ENCODE results near the gene IMMP2L.

IMMP2L gene

DNA sequence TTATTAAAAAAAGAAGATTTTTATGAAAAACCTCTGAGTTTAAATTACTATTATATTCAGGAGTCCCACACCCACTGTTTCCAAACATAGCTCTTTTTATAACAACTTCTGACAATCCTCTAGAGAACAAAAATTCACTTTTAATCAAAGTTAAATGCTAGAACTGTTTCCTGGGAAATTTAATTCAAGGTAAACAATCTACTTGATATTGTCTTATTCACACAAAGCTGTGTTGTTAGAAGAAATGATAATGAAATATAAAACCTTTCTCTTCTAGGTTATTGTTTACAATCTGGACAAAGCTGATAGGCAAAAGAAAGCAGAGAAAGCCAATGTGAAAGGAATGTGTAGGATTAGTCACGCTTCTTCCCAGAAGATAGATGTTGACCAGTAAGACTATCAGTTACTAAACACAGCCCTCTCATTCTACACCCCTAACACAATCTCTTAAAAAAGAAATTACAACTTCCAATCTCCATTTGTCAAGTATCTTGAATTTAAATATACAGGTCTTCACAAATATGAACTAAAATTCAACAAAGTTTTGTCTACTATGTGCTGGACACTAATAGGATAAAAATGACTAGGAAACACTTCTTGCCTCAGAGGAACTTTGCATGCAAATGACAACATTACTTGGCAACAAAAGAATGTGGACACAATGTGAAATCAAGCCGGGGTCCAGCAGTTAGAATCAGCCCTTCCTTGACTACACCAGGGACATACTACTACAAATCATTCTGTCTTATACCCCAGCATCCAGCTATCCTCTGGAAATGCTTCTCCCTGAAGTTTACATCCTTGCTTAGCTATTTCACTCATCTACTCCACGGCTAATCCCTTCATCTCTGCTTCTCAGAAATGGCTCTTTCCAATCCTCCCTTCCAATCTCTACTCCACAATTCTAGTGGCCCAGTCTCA, 123.7 kb downstream of the IMMP2L start:
- Mint-ChIP-seq H3K4me1 (peaks cover 2 to 5% of the 10 kb centered on the region in 2 donors), H3K4me3 (no peak overlapping the region), H3K36me3 (peaks cover 22 to 35% of the 10 kb centered on the region in 2 donors), H3K27me3 (no peaks in the 10 kb centered on the region), H3K27ac (no peak overlapping the region), H3K9me3 (peaks cover 8 to 12% of the 10 kb centered on the region in 2 donors)
- no peak for ATAC-seq (replicated peaks)
- no peak for DNase-seq

DNA sequence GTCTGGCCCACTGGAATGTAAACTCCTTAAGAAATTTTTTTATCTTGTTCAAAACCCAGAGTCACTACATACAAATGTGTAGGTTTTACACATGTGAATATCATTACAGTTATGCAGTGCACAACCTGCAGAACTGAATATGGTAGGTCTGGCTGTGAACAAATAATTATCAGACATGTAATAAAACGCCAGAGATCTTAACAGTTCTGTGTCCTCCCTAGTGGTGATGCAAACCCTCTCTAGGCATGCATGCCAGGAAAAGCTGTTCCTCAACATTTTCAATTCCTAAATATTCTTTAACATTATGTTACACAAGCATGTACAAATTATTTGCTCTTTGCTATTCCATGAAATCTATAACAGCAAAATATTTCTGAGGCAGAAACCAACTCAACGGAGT, 124.6 kb downstream of the IMMP2L start:
- H3K36me3 Mint-ChIP-seq = peaks cover 31 to 44% of the 10 kb centered on the region in 2 donors
- H3K4me3 Mint-ChIP-seq = no peak overlapping the region
- no peaks in the 10 kb centered on the region for H3K27me3 Mint-ChIP-seq
- DNase-seq (no peak), ATAC-seq (replicated peaks) (no peak)
- peaks cover 2 to 5% of the 10 kb centered on the region in 2 donors for H3K4me1 Mint-ChIP-seq
- H3K9me3 Mint-ChIP-seq = peaks cover 16 to 19% of the 10 kb centered on the region in 2 donors
- no peak overlapping the region for H3K27ac Mint-ChIP-seq

DNA sequence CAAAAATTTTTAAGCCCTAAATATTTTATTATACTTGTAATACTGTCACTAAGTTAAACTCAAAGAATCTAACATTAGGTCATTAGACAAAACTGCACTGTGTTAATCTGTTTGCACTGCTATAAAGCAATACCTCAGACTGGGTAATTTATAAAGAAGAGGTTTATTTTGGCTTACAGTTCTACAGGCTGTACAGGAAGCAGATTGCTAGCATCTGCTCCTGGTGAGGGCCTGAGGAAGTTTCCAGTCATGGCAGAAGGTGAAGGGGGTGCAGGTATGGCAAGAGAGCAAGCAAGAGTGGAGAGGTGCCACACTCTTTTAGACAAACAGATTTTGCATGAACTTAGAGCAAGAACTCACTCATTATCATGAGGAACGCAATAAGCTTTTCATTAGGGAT, 125.7 kb downstream of the IMMP2L start:
- no peak overlapping the region for H3K4me3 Mint-ChIP-seq
- ATAC-seq (replicated peaks) (no peak), DNase-seq (no peak)
- H3K9me3 Mint-ChIP-seq = peaks cover 16 to 19% of the 10 kb centered on the region in 2 donors
- no peaks in the 10 kb centered on the region for H3K27me3 Mint-ChIP-seq
- peaks cover 36 to 53% of the 10 kb centered on the region in 2 donors for H3K36me3 Mint-ChIP-seq
- no peak overlapping the region for H3K27ac Mint-ChIP-seq
- H3K4me1 Mint-ChIP-seq = peaks cover 2 to 5% of the 10 kb centered on the region in 2 donors

DNA sequence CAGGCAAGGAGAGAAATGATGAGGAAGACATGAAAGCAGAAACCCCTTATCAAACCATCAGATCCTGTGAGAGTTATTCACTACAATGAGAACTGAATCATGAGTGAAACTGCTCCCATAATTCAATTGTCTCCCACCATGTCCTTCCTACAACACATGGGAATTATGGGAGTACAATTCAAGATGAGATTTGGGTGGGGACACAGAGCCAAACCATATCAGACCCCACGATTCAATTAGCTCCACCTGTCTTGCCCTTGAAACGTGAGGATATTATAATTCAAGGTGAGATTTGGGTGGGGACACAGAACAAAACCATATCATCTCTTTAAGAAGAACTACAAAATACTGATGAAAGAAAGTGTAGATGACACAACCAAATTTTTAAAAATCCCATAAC, 128.9 kb downstream of the IMMP2L start:
- no peak overlapping the region for H3K27ac Mint-ChIP-seq
- no peaks in the 10 kb centered on the region for H3K27me3 Mint-ChIP-seq
- DNase-seq (no peak), ATAC-seq (replicated peaks) (no peak)
- H3K36me3 Mint-ChIP-seq = peaks cover 32 to 37% of the 10 kb centered on the region in 2 donors
- peaks cover 12 to 16% of the 10 kb centered on the region in 2 donors for H3K9me3 Mint-ChIP-seq
- H3K4me1 Mint-ChIP-seq = no peaks in the 10 kb centered on the region
- no peak overlapping the region for H3K4me3 Mint-ChIP-seq

DNA sequence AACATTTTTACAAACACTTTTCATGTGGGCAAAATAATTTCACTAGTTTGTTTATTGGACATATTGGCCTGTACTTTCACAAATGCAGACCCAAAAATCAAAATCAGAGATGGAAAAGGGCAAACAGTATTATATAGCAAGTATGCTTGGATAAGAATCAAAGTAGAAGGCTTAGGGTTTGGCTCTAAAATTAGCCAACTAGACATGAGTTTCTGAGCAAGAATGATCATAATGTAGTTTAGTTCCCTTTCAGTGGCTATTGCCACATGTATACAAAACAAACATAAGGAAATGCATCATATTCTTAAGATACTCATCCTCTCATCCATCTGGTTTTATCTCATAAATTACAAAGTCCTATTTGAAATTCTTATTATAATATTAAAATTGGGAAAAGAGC, 132.5 kb downstream of the IMMP2L start:
- Mint-ChIP-seq H3K4me3 (no peak overlapping the region), H3K36me3 (peaks cover 23 to 29% of the 10 kb centered on the region in 2 donors), H3K9me3 (peaks cover 8 to 12% of the 10 kb centered on the region in 2 donors), H3K27me3 (no peaks in the 10 kb centered on the region), H3K27ac (no peak overlapping the region), H3K4me1 (no peaks in the 10 kb centered on the region)
- DNase-seq (no peak), ATAC-seq (replicated peaks) (no peak)

DNA sequence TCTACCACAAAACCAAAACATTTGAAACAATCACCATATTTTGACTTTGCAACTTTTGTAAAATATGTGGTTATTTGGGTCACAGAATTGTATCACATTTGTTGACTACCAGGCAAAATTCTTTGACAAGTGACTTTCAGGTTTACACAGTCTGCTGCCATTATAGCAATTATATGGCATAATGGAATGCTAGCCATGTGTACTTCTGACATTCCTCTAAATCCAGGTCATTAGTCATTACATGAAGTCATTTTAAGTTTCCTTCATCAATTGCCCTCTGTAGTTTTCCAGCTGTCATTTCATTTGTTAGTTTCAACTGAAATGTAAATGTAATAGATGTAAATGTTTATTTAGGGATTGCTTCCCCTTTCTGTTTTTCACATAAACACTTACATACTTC, 137.5 kb downstream of the IMMP2L start:
- Mint-ChIP-seq H3K27ac (no peak overlapping the region), H3K4me3 (no peak overlapping the region), H3K9me3 (peaks cover 3 to 6% of the 10 kb centered on the region in 2 donors), H3K36me3 (peaks cover 13 to 14% of the 10 kb centered on the region in 2 donors), H3K27me3 (no peaks in the 10 kb centered on the region), H3K4me1 (no peaks in the 10 kb centered on the region)
- DNase-seq (no peak), ATAC-seq (replicated peaks) (no peak)

DNA sequence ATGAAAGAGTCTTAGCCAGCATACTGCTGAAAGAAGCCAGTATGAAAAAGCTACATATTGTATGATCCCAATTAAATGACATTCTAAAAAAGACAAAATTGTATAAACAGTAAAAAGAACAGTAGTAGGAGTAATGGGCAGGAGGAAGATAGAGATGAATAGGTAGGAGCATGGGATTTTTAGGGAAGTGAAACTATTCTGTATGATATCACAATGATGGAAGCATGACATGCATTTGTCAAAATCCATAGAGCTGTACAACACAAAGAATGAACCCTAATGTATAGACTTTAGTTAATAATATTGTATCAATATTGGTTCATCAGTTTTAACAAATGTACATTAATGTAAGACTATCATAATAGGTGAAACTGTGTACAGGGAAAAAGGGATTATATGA, 147.9 kb downstream of the IMMP2L start:
- no peak overlapping the region for H3K27ac Mint-ChIP-seq
- H3K4me1 Mint-ChIP-seq = peaks cover 7 to 11% of the 10 kb centered on the region in 2 donors
- H3K36me3 Mint-ChIP-seq = peaks cover 8 to 13% of the 10 kb centered on the region in 2 donors
- H3K4me3 Mint-ChIP-seq = no peak overlapping the region
- H3K9me3 Mint-ChIP-seq = no peaks in the 10 kb centered on the region
- H3K27me3 Mint-ChIP-seq = no peaks in the 10 kb centered on the region
- ATAC-seq (replicated peaks) (peak in 1 of 2 donors; percentile 48), DNase-seq (no peak)

DNA sequence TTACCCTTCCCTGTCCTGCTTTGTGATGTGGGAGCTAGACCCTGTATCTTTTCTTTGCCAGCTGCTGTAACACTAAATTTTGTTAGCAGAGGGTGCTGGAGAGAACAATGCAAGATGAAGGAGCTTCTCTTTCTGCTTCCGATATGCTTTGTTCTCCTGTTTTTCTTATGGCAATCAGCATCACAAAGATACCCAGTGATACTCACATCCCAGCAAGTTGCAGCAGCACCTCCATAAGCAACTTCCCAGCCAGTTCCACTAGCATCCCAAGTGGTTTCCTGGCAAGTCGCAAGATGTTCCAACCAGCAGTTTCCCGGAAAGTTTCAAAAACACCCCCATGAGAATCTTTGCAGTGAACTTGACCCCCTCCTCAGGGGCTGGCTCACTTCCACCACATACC, 148.6 kb downstream of the IMMP2L start:
- H3K27ac Mint-ChIP-seq = peak overlapping the region; percentile 54
- ATAC-seq (replicated peaks) (no peak), DNase-seq (no peak)
- H3K4me3 Mint-ChIP-seq = no peak overlapping the region
- H3K27me3 Mint-ChIP-seq = no peaks in the 10 kb centered on the region
- no peaks in the 10 kb centered on the region for H3K9me3 Mint-ChIP-seq
- H3K36me3 Mint-ChIP-seq = peaks cover 8 to 13% of the 10 kb centered on the region in 2 donors
- H3K4me1 Mint-ChIP-seq = peaks cover 7 to 11% of the 10 kb centered on the region in 2 donors

DNA sequence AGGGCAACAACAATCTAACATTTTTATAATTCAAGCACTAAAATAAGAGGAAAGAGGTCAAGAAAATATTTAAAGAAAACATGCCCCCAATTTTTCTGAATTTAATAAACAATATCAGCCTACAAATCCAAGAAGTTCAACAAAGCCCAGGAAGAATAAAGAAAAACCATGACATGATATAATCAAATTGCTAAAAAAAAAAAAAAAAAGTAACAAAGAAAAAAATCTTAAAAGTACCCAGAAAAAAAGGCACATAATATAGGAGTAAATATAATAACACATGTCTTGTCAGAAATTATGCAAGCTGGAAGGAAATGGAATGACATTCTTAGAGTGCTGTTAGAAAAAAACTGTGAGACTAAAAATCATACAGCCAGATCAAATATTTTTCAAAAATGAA, 151.4 kb downstream of the IMMP2L start:
- Mint-ChIP-seq H3K9me3 (peaks cover 3 to 8% of the 10 kb centered on the region in 2 donors), H3K4me3 (no peak overlapping the region), H3K4me1 (peaks cover 7 to 11% of the 10 kb centered on the region in 2 donors), H3K36me3 (peaks cover 14 to 18% of the 10 kb centered on the region in 2 donors), H3K27ac (no peak overlapping the region), H3K27me3 (no peaks in the 10 kb centered on the region)
- no peak for DNase-seq
- no peak for ATAC-seq (replicated peaks)

DNA sequence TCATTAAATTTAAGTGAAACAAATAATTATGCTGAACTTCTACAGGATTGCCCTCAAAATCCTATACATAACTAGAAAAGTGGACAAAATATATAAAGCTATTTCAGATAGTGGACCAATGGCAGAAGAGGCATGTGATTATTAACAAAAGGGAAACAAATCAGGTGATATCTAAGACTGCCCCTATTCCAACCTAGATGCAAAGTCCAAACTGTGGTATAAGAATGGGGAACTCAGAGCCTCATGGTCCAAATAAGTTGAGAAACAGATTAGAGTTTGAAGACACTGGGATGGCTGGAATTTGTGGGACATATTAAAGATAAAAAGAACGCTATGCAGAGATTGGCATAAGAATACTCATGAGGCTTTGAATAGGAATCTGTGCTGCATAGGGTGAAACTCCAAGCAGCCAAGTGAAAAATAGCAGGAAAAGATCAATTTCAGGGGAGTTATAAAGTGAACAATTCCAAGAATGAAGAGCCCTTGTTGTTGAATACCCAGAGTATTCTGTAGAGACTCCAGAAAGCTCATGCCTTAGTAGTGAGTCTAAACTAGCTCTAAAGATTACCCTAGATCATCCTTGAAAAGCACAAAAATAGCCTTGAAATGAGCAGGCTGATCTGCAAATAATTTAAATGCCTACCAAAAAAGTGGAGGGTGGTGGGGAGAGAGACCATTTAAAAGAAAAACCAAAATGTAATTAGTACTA, 152.4 kb downstream of the IMMP2L start:
- ATAC-seq (replicated peaks) (no peak), DNase-seq (no peak)
- Mint-ChIP-seq H3K4me1 (peaks cover 7 to 11% of the 10 kb centered on the region in 2 donors), H3K9me3 (peaks cover 3 to 8% of the 10 kb centered on the region in 2 donors), H3K27me3 (no peaks in the 10 kb centered on the region), H3K27ac (no peak overlapping the region), H3K36me3 (peaks cover 14 to 18% of the 10 kb centered on the region in 2 donors), H3K4me3 (no peak overlapping the region)

DNA sequence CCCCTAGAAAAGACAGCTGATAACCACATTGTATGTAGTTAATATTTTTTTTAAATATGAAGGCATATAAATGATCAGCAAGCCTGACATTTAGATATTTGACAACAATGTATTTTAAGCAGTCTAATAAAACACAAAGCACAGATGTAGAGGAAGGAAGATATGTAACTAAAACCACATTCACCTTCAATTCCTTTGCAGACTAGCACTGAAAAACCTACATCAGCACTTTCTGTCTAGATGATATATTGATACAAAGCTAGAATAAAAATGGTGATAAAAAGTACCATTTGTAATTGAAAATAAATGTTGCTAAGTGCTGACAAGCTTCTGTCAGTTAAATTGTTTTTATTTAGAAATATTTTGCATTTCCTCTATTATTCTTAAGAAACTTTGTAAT, 153.6 kb downstream of the IMMP2L start:
- Mint-ChIP-seq H3K27me3 (no peaks in the 10 kb centered on the region), H3K27ac (no peak overlapping the region), H3K9me3 (peaks cover 3 to 8% of the 10 kb centered on the region in 2 donors), H3K36me3 (peaks cover 14 to 18% of the 10 kb centered on the region in 2 donors), H3K4me1 (peaks cover 2 to 3% of the 10 kb centered on the region in 2 donors), H3K4me3 (no peak overlapping the region)
- no peak for DNase-seq
- no peak for ATAC-seq (replicated peaks)

DNA sequence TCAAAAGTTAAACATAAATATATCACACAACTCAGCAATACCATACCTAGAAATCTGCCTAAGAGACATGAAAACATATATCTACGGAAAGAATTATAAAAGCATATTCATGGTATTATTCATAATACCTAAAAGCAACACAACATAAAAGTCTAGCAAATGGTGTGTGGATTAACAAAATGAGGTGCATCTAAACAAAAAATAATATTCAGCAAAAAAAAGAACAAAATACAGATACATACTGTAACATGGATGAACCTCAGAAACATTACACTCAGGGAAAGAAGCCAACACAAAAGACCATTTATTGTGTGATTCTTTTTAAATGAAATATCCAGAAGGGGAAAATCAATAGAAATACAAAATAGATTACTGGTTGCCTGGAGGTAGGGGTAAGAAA, 155.0 kb downstream of the IMMP2L start:
- Mint-ChIP-seq H3K36me3 (peaks cover 17 to 19% of the 10 kb centered on the region in 2 donors), H3K27ac (no peak overlapping the region), H3K4me3 (no peak overlapping the region), H3K4me1 (no peaks in the 10 kb centered on the region), H3K27me3 (no peaks in the 10 kb centered on the region), H3K9me3 (peaks cover 6 to 12% of the 10 kb centered on the region in 2 donors)
- DNase-seq (no peak), ATAC-seq (replicated peaks) (no peak)

DNA sequence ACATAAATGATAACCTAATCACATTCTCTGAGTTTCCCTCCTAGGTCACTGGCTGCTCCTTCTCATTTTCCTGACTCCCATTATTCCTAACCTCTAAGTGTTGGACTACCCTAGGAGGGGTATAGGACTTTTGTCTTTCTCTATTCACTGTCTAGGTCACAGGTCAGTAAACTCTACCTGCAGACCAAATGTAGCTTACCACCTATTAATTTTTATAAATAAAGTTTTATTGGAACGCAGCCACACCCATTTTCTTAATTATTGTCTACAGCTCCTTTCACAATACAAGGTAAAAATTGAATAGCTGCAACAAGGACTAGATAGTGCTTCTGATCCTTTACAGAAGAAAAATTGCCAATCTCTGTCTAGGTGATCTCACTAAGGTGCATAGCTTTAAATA, 156.7 kb downstream of the IMMP2L start:
- peaks cover 6 to 12% of the 10 kb centered on the region in 2 donors for H3K9me3 Mint-ChIP-seq
- H3K4me3 Mint-ChIP-seq = no peak overlapping the region
- H3K4me1 Mint-ChIP-seq = no peaks in the 10 kb centered on the region
- no peaks in the 10 kb centered on the region for H3K27me3 Mint-ChIP-seq
- H3K36me3 Mint-ChIP-seq = peaks cover 10 to 11% of the 10 kb centered on the region in 2 donors
- DNase-seq (no peak), ATAC-seq (replicated peaks) (no peak)
- no peak overlapping the region for H3K27ac Mint-ChIP-seq

DNA sequence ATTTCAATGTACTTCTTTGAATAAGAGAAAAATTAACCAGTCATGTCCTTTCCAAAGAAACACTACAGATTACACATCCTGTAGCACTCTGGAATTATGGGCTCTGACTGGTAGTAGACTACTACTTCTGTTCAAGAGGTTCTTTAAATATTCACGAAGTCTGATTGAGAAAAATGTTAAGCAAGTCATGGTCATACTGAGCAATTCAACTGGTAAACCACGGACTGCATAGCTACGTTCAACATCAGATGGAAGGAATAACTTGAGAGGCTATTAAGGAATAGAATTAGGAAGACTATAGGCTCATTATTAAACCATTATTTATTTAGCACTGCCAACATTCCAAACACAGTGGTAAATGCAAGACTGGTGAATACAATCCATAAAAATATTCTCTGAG, 160.8 kb downstream of the IMMP2L start:
- Mint-ChIP-seq H3K27me3 (no peaks in the 10 kb centered on the region), H3K4me3 (no peak overlapping the region), H3K9me3 (peaks cover 10% of the 10 kb centered on the region in 2 donors), H3K27ac (no peak overlapping the region), H3K36me3 (peaks cover 9 to 24% of the 10 kb centered on the region in 2 donors), H3K4me1 (no peaks in the 10 kb centered on the region)
- DNase-seq (no peak), ATAC-seq (replicated peaks) (no peak)

Measured in stimulated activated naive B cell treated with anti-CD40 and anti-IgM and Interleukin-4, amounts not matched to agents 10 μg/mL and 1 μg/mL and 100 μg/mL, for 72 hours (primary cell).